Epidermal melanocyte (primary cell): ENCODE data around the gene ERO1B.

Source experiments
- DNase-seq: peaks from one replicate; pipeline ENCODE4 v3.0.0; 2011; ENCODE audit warnings: low spot score; ENCODE audit not compliant: insufficient read length

The ERO1B gene

GRCh38 chr1:236253918-236254637 is 27.7 kb downstream of the ERO1B start:
- no peak for DNase-seq

- no peak for DNase-seq
Measured at GRCh38 chr1:236253119-236253518, 28.6 kb downstream of the ERO1B start.

GRCh38 chr1:236251587-236251986 is 30.2 kb downstream of the ERO1B start:
- DNase-seq = no peak

- DNase-seq = no peak
Measured at GRCh38 chr1:236247286-236247685, 34.5 kb downstream of the ERO1B start.

GRCh38 chr1:236242568-236242967 is 39.2 kb downstream of the ERO1B start:
- DNase-seq = no peak

GRCh38 chr1:236240675-236241074 is 41.1 kb downstream of the ERO1B start:
- DNase-seq = no peak

GRCh38 chr1:236239092-236239585 is 42.6 kb downstream of the ERO1B start:
- no peak for DNase-seq

GRCh38 chr1:236235116-236235515 is 46.6 kb downstream of the ERO1B start:
- no peak for DNase-seq

GRCh38 chr1:236228411-236228810 is 53.3 kb downstream of the ERO1B start:
- DNase-seq = no peak

GRCh38 chr1:236222632-236223031 is 59.1 kb downstream of the ERO1B start:
- DNase-seq = no peak

- DNase-seq = no peak
Measured at GRCh38 chr1:236220473-236220872, 61.3 kb downstream of the ERO1B start.

- no peak for DNase-seq
Measured at GRCh38 chr1:236214761-236215160, 67.0 kb downstream of the ERO1B start.

- DNase-seq = no peak
Measured at GRCh38 chr1:236213534-236213933, 68.2 kb downstream of the ERO1B start.

GRCh38 chr1:236211815-236212214 is 69.9 kb downstream of the ERO1B start:
- DNase-seq = no peak

- DNase-seq = no peak
Measured at GRCh38 chr1:236209713-236210112, 72.0 kb downstream of the ERO1B start.

GRCh38 chr1:236209185-236209584 is 72.6 kb downstream of the ERO1B start:
- DNase-seq = no peak

- DNase-seq = no peak
Measured at GRCh38 chr1:236207569-236207968, 74.2 kb downstream of the ERO1B start.

GRCh38 chr1:236207121-236207520 is 74.6 kb downstream of the ERO1B start:
- DNase-seq = no peak

GRCh38 chr1:236206548-236206947 is 75.2 kb downstream of the ERO1B start:
- DNase-seq = no peak

- DNase-seq = no peak
Measured at GRCh38 chr1:236204656-236205055, 77.1 kb downstream of the ERO1B start.

GRCh38 chr1:236204039-236204438 is 77.7 kb downstream of the ERO1B start:
- no peak for DNase-seq

GRCh38 chr1:236201786-236202185 is 80.0 kb downstream of the ERO1B start:
- no peak for DNase-seq

- no peak for DNase-seq
Measured at GRCh38 chr1:236200925-236201324, 80.8 kb downstream of the ERO1B start.
